ENCODE results near the gene ABCC1.
"Not testable (repeated sequence)": the region's sequence is repeated elsewhere in the genome, so short reads cannot be mapped to it uniquely, and the experiment has no call there.

ABCC1 gene

DNA sequence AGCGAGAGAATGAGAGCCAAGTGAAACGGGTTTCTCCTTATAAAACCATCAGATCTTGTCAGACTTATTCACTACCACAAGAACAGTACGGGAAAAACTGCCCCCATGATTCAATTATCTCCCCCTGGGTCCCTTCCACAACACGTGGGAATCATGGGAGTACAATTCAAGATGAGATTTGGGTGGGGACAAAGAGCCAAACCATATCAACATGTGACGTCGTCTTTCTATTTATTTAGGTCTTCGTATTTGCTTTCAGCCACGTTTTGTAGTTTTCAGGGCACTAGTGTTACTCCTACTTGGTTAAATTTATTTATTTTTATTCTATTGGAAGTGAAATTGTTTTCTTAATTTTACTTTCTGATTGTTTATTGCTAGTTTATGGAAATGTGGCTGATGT lies 33.1 kb upstream of the ABCC1 start:
- Histone ChIP-seq H3K4me3 (ENCODE audit: low read depth, low read length, poor library complexity, severe bottlenecking) (no peak overlapping the region), H4K20me1 (ENCODE audit: insufficient read depth, low read length) (no peaks in the 10 kb centered on the region), H3K36me3 (ENCODE audit: insufficient read depth, low read length) (no peaks in the 10 kb centered on the region), H3K9ac (ENCODE audit: low read length) (no peak overlapping the region), H3K9me3 (ENCODE audit: low read length) (peaks cover 5% of the 10 kb centered on the region; the same call in 1 of the 2 replicates), H3K79me2 (ENCODE audit: insufficient read depth, low read length) (no peaks in the 10 kb centered on the region), H3K27me3 (ENCODE audit: insufficient read depth, low read length) (no peaks in the 10 kb centered on the region), H3K4me2 (ENCODE audit: low read length) (no peak overlapping the region), H3K9me2 (ENCODE audit: low read depth, low read length) (no peaks in the 10 kb centered on the region), H3K27ac (ENCODE audit: low read depth, low read length, poor library complexity, severe bottlenecking) (no peak overlapping the region), H3F3A (ENCODE audit: insufficient read depth, low read length) (no peaks in the 10 kb centered on the region), H2AFZ (ENCODE audit: low read length) (no peak overlapping the region), H3K4me1 (ENCODE audit: insufficient read depth, low read length, severe bottlenecking) (no peaks in the 10 kb centered on the region)
- TF ChIP-seq, protein P1, sequence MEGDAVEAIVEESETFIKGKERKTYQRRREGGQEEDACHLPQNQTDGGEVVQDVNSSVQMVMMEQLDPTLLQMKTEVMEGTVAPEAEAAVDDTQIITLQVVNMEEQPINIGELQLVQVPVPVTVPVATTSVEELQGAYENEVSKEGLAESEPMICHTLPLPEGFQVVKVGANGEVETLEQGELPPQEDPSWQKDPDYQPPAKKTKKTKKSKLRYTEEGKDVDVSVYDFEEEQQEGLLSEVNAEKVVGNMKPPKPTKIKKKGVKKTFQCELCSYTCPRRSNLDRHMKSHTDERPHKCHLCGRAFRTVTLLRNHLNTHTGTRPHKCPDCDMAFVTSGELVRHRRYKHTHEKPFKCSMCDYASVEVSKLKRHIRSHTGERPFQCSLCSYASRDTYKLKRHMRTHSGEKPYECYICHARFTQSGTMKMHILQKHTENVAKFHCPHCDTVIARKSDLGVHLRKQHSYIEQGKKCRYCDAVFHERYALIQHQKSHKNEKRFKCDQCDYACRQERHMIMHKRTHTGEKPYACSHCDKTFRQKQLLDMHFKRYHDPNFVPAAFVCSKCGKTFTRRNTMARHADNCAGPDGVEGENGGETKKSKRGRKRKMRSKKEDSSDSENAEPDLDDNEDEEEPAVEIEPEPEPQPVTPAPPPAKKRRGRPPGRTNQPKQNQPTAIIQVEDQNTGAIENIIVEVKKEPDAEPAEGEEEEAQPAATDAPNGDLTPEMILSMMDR (IDR thresholded peaks at IDR 0.05; ENCODE audit: low read length), result no peak
- TF ChIP-seq EZH2 (IDR thresholded peaks at IDR 0.05; ENCODE audit: borderline replicate concordance, low read length), result no peak

DNA sequence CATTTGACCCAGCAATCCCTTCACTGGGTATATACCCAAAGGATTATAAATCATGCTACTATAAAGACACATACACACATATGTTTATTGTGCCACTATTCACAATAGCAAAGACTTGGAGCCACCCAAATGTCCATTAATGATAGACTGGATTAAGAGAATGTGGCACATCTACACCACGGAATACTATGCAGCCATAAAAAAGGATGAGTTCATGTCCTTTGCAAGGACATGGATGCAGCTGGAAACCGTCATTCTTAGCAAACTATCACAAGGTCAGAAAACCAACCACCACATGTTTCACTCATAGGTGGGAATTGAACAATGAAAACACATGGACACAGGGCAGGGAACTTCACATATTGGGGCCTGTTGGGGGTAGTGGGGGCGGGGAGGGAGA lies 31.1 kb upstream of the ABCC1 start:
- H3K9ac ChIP-seq (ENCODE audit: low read length); H3K9me2 ChIP-seq (ENCODE audit: low read depth, low read length): not testable (repeated sequence)

DNA sequence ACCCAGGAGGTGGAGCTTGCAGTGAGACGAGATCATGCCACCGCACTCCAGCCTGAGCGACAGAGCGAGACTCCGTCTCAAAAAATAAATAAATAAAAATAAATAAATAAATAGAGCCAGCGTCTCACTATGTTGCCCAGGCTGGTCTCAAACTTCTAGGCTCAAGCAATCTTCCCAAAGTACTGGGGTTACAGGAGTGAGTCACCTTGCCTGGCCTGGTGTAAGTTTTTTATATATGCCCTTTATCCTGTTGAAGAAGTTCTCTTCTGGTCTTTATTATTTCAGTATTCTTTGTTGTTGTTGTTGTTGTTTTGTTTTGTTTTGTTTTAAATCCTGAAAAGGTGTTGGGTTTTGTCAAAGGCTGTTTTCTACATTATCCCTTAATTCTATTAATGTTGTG lies 30.1 kb upstream of the ABCC1 start:
- Histone ChIP-seq H3K9ac (ENCODE audit: low read length) (no peak overlapping the region), H3K4me1 (ENCODE audit: insufficient read depth, low read length, severe bottlenecking) (no peaks in the 10 kb centered on the region), H3K4me3 (ENCODE audit: low read depth, low read length, poor library complexity, severe bottlenecking) (no peak overlapping the region), H3F3A (ENCODE audit: insufficient read depth, low read length) (no peaks in the 10 kb centered on the region), H3K4me2 (ENCODE audit: low read length) (no peak overlapping the region), H3K9me3 (ENCODE audit: low read length) (peaks cover 5% of the 10 kb centered on the region; the same call in 1 of the 2 replicates), H4K20me1 (ENCODE audit: insufficient read depth, low read length) (no peaks in the 10 kb centered on the region), H3K27ac (ENCODE audit: low read depth, low read length, poor library complexity, severe bottlenecking) (no peak overlapping the region), H3K79me2 (ENCODE audit: insufficient read depth, low read length) (no peaks in the 10 kb centered on the region), H3K9me2 (ENCODE audit: low read depth, low read length) (no peaks in the 10 kb centered on the region), H2AFZ (ENCODE audit: low read length) (no peak overlapping the region), H3K27me3 (ENCODE audit: insufficient read depth, low read length) (no peaks in the 10 kb centered on the region), H3K36me3 (ENCODE audit: insufficient read depth, low read length) (no peaks in the 10 kb centered on the region)
- TF ChIP-seq, protein P1 (IDR thresholded peaks at IDR 0.05; ENCODE audit: low read length), result no peak
- no peak for TF ChIP-seq EZH2 (IDR thresholded peaks at IDR 0.05; ENCODE audit: borderline replicate concordance, low read length)

More for the DNA sequence above, 31.1 kb upstream of the ABCC1 start:
- not testable (repeated sequence) for H3F3A ChIP-seq (ENCODE audit: insufficient read depth, low read length); H3K36me3 ChIP-seq (ENCODE audit: insufficient read depth, low read length); H3K4me1 ChIP-seq (ENCODE audit: insufficient read depth, low read length, severe bottlenecking); H3K4me3 ChIP-seq (ENCODE audit: low read depth, low read length, poor library complexity, severe bottlenecking); H3K27ac ChIP-seq (ENCODE audit: low read depth, low read length, poor library complexity, severe bottlenecking); H3K79me2 ChIP-seq (ENCODE audit: insufficient read depth, low read length); H3K9me3 ChIP-seq (ENCODE audit: low read length); H3K4me2 ChIP-seq (ENCODE audit: low read length); H4K20me1 ChIP-seq (ENCODE audit: insufficient read depth, low read length); H2AFZ ChIP-seq (ENCODE audit: low read length); H3K27me3 ChIP-seq (ENCODE audit: insufficient read depth, low read length)

DNA sequence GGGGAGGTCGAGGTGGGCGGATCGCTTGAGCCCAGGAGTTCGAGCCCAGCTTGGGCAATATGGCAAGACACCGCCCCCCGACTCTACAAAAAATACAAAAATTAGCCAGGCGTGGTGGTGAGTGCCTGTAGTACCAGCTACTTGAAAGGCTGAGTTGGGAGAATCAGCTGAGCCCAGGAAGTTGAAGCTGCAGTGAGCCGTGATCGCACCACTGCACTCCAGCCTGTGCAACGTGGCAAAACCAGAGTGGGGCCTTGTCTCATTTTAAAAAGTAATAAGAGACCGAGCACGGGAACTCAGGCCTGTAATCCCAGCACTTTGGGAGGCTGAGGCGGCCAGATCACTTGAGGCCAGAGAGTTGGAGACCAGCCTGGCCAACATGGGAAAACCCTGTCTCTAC lies 24.4 kb upstream of the ABCC1 start:
- H3K27me3 ChIP-seq (ENCODE audit: insufficient read depth, low read length), result no peaks in the 10 kb centered on the region
- H2AFZ ChIP-seq (ENCODE audit: low read length), result no peak overlapping the region
- no peaks in the 10 kb centered on the region for H3K9me3 ChIP-seq (ENCODE audit: low read length)
- no peak overlapping the region for H3K27ac ChIP-seq (ENCODE audit: low read depth, low read length, poor library complexity, severe bottlenecking)
- no peak overlapping the region for H3K9ac ChIP-seq (ENCODE audit: low read length)
- no peaks in the 10 kb centered on the region for H3K9me2 ChIP-seq (ENCODE audit: low read depth, low read length)
- H3K4me3 ChIP-seq (ENCODE audit: low read depth, low read length, poor library complexity, severe bottlenecking), result no peak overlapping the region
- no peaks in the 10 kb centered on the region for H4K20me1 ChIP-seq (ENCODE audit: insufficient read depth, low read length)
- no peaks in the 10 kb centered on the region for H3F3A ChIP-seq (ENCODE audit: insufficient read depth, low read length)
- no peaks in the 10 kb centered on the region for H3K79me2 ChIP-seq (ENCODE audit: insufficient read depth, low read length)
- H3K4me1 ChIP-seq (ENCODE audit: insufficient read depth, low read length, severe bottlenecking), result no peaks in the 10 kb centered on the region
- no peak overlapping the region for H3K4me2 ChIP-seq (ENCODE audit: low read length)
- TF ChIP-seq, protein P1 (IDR thresholded peaks at IDR 0.05; ENCODE audit: low read length), result no peak
- TF ChIP-seq EZH2 (IDR thresholded peaks at IDR 0.05; ENCODE audit: borderline replicate concordance, low read length), result no peak
- H3K36me3 ChIP-seq (ENCODE audit: insufficient read depth, low read length), result no peaks in the 10 kb centered on the region
